HEK293 (cell line): ENCODE data around the gene POLDIP2.

Source experiments
- BCL6B ChIP-seq: fragments of 450-650 bp; formaldehyde crosslinking; IDR thresholded peaks from 2 replicates; pipeline ENCODE4 v1.5.1; 2017; ENCODE audit warnings: missing biosample characterization, missing genetic modification characterization
- CTCF ChIP-seq: fragments of 450-650 bp; formaldehyde crosslinking; IDR thresholded peaks from 2 replicates; pipeline ENCODE4 v1.5.1; 2016; ENCODE audit warnings: missing biosample characterization, missing genetic modification characterization
- EGR2 ChIP-seq: fragments of 450-650 bp; formaldehyde crosslinking; IDR thresholded peaks from 2 replicates; pipeline ENCODE4 v1.5.1; 2016; ENCODE audit warnings: low read depth, missing biosample characterization, missing genetic modification characterization
- ZBTB6 ChIP-seq: fragments of 450-650 bp; formaldehyde crosslinking; IDR thresholded peaks from 2 replicates; pipeline ENCODE4 v1.5.1; 2017; ENCODE audit warnings: missing biosample characterization, missing genetic modification characterization
- ZBTB7A ChIP-seq: fragments of 450-650 bp; formaldehyde crosslinking; IDR thresholded peaks from 2 replicates; pipeline ENCODE4 v1.5.1; 2016; ENCODE audit warnings: low read depth, missing biosample characterization, missing genetic modification characterization
- ZNF274 ChIP-seq, 2 experiments: fragments of 200-500 bp in 1 of 2; fragments of 450-650 bp in 1 of 2; sonication (Bioruptor generic) in 1 of 2; formaldehyde crosslinking in 1 of 2; IDR thresholded peaks; 2 replicates each; pipeline versions ENCODE4 v1.5.1 to v1.6.1; 2014 to 2016; ENCODE audit warnings: borderline replicate concordance in 1 of 2, inconsistent platforms in 1 of 2, low read length in 1 of 2, missing biosample characterization in 1 of 2, missing genetic modification characterization in 1 of 2
- ZNF433 ChIP-seq: fragments of 450-650 bp; formaldehyde crosslinking; IDR thresholded peaks from 2 replicates; pipeline ENCODE4 v1.5.1; 2016; ENCODE audit warnings: missing biosample characterization, missing genetic modification characterization, low read depth
- ZNF561 ChIP-seq: fragments of 450-650 bp; IDR thresholded peaks from 2 replicates; pipeline ENCODE4 v1.5.1; 2018; ENCODE audit warnings: missing biosample characterization, missing genetic modification characterization, borderline replicate concordance
- ZNF571 ChIP-seq: fragments of 450-650 bp; formaldehyde crosslinking; IDR thresholded peaks from 2 replicates; pipeline ENCODE4 v1.5.0; 2017; ENCODE audit warnings: missing biosample characterization, missing genetic modification characterization
- ZNF658 ChIP-seq: fragments of 450-650 bp; formaldehyde crosslinking; IDR thresholded peaks from 2 replicates; pipeline ENCODE4; 2016; ENCODE audit warnings: missing biosample characterization, missing genetic modification characterization
- ZNF701 ChIP-seq: fragments of 450-650 bp; formaldehyde crosslinking; IDR thresholded peaks from 2 replicates; pipeline ENCODE4 v1.5.1; 2016; ENCODE audit warnings: missing biosample characterization, missing genetic modification characterization
- ZNF830 ChIP-seq: fragments of 450-650 bp; IDR thresholded peaks from 2 replicates; pipeline ENCODE4 v1.5.0; 2018; ENCODE audit warnings: missing biosample characterization, missing genetic modification characterization, low read depth, mild to moderate bottlenecking, moderate library complexity
- ZSCAN18 ChIP-seq: fragments of 450-650 bp; formaldehyde crosslinking; IDR thresholded peaks from 2 replicates; pipeline ENCODE4 v1.5.1; 2016; ENCODE audit warnings: missing biosample characterization, missing genetic modification characterization
- ZSCAN5A ChIP-seq: fragments of 450-650 bp; formaldehyde crosslinking; IDR thresholded peaks from 2 replicates; pipeline ENCODE4 v1.5.1; 2016; ENCODE audit warnings: missing biosample characterization, missing genetic modification characterization

DNA sequence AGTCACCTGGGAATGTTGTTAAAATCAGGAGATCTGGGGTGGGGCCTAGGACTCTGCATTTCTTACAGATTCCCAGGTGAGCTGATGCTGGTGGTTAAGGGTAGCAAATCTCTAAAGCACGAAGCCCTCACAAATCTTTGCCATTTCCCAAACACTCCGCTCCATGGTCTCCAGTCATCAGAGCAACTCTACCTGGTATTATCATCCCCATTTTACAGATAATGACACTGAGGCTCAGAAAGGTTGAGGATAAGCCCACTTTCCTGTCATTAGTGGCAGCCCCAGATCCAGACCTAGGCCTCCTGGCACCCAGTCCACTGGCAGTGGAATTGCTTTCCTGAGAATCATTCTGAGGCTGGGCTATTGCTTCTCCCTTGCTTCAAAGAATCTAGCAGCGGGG is 39.9 kb upstream of the POLDIP2 start:
- TF ChIP-seq ZNF830 = no peak
- TF ChIP-seq CTCF (tag by site-specific recombination) = no peak
- no peak for TF ChIP-seq ZBTB7A (tag by site-specific recombination)
- TF ChIP-seq ZSCAN5A (tag by site-specific recombination) = no peak
- no peak for TF ChIP-seq ZSCAN18 (tag by site-specific recombination)
- no peak for TF ChIP-seq EGR2 (tag by site-specific recombination)
- TF ChIP-seq ZNF701 (tag by site-specific recombination) = no peak
- no peak for TF ChIP-seq BCL6B (tag by site-specific recombination)
- no peak for TF ChIP-seq ZNF561 (tag by site-specific recombination)
- TF ChIP-seq ZNF433 (tag by site-specific recombination) = no peak
- no peak for TF ChIP-seq ZNF274 (IDR thresholded peaks at IDR 0.05; ENCODE audit: low read length)
- TF ChIP-seq ZNF274 (tag by site-specific recombination; IDR thresholded peaks at IDR 0.05; ENCODE audit: borderline replicate concordance) = no peak
- TF ChIP-seq ZNF658 (tag by site-specific recombination) = no peak
- TF ChIP-seq ZNF571 (tag by site-specific recombination) = no peak
- no peak for TF ChIP-seq ZBTB6 (tag by site-specific recombination)
